HG03039 (cell line): ENCODE results near the gene RHCE.
"Not testable (repeated sequence)": the region's sequence is repeated elsewhere in the genome, so short reads cannot be mapped to it uniquely, and the experiment has no call there.

Experiments used
- ATAC-seq: cut with Tn5 transposase; IDR thresholded peaks from one replicate; pipeline ENCODE4 v1.9.1; 2021; ENCODE audit warnings: mild to moderate bottlenecking, moderate library complexity; ENCODE audit not compliant: unreplicated experiment

The RHCE gene

GRCh38 chr1:25433389-25434186 lies 13.0 kb upstream of the RHCE start:
- ATAC-seq = no peak

DNA sequence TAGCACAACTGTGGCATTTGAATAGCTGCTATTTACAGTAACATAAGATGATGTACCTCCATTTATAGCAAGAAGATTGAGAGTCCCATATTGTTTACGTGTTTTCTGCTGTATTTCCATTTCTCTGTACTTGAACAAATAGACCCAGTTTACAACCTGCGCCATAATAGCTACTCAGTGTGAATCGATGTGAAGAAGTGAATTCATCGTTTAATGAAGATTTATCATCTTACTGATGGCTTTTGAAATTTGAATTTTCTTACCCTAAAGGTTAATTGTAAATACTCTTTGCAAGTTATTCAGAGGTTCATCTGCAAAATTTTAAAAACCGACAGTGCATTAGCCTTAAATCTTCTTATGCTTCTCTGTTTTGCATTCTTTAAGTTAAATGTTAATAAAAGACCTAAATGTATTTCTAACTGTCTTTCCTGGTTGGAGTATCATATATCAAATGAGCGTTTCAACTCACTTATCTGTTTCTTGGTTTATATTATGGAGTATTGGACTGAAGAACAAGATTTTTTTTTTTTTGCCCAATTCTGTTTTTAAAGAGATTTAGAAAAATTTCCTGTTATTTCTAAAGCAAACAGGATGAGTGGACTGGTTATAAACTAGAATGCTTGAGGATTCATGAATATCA lies 12.2 kb upstream of the RHCE start:
- ATAC-seq = no peak

DNA sequence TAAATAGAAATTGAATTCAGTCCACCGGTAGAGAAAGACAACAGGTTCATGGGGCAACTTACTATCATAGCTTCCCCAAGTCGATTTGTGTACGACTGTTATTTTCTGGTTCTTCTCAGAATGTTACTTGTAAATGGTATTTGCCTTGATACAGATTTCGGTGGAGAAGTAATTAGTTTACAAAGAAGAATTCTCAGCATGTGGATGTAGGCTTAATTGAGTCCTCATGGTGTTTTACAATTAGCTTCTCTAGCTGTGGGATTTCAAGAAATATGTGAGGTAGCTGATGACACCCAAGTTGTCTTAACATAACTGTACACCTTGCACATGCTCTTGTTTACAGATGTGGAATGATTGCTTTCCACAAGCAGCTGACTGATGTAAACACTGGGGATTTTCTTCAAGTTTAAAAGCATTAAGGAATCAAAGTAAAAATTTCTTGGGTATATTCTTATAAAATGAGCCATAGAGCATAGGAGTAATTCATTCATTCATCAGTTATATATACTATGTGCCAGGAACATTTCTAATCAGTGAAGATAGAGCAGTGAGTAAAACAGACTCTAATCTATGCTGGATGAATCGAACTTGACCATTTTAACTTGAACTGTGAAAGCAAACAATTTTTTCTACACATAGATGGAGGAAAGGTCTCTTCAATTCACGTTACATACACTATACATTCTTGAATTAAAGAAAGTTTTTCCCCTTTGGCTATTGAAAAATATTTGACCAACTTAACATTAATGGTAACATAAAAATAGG lies 11.5 kb upstream of the RHCE start:
- no peak for ATAC-seq

DNA sequence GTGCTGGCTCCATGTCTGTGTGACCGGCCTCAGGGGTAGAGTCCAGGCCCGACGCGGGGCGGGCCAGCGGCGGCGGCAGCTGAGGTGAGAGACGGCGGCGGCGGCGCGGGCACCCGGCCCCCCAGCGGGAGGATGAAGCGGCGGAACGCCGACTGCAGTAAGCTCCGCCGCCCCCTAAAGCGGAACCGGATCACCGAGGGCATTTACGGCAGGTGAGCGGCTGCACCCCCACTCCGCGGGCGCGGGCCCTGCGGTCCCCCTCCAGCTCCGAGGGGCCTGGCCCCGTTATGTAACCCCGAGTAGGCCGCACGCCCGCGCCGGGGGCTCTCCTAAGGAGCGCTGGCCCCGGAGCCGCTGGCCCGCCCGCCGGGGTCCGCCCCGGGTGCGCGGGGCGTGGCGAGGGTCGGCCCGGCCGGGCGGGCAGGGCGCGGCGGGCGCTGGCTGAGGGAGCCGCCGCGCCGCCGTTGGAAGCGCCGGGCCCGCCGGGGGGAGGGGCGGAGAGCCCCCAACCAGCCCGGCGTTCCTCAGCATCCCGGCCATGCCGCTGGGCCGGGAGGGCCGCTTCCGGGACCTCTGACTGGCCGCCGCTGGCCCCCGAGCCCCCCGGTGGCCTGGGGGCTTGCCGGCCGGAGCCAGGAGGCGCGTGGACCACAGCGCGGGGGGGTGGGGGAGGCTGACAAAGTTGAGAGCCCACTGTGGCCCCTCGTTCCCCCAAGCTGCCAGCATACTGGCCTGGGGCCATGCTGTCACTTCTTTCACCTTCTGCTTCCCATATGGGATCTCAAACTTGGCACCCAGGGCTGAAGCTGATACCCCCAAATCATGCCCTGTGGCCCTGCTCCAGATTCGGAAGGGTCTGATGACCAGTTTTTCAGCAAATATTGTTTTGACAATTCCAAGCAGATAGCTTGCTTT lies 10.6 kb upstream of the RHCE start:
- peak; percentile 16 for ATAC-seq

GRCh38 chr1:25430073-25430966 lies 9.7 kb upstream of the RHCE start, which contains the start of gene MACO1:
MACO1 (plus strand) TSS chr1:25430897; CDS start chr1:25431099, 202 bp downstream.
- peak; percentile 76 for ATAC-seq

DNA sequence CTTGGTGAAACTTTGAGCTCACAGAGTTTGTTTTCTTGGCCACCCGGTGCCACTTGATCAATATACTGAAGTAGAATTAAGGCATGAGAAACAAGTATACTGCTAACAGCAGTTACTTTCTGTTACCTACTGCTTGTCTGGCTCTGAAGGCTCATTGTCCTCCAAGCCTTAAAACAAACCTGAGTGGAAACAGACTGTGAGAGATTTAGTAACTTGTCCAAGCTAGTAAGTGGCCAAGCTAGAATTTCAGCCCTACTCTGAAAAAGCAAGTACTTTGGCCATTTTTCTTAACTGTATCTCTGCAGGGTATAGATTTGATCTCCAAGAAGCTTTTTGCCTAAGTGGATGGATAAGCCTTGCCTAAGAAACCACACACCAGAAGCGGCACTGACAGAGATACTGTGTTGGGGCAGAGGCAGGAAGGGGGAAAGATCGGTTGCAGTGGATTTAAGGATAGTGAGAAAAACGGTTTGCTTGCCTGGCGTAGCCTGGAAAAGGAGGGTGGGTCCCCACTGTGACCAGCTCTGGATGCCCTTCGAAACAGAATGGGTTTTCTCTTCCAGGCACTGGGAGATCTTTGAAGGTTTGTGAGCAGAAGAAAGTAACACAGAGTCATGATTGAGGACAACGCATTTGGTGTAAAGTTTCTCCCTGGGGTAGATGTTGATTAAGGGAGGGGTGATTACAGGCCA lies 8.0 kb upstream of the RHCE start:
- no peak for ATAC-seq

GRCh38 chr1:25427696-25428095 lies 7.1 kb upstream of the RHCE start:
- ATAC-seq = no peak

DNA sequence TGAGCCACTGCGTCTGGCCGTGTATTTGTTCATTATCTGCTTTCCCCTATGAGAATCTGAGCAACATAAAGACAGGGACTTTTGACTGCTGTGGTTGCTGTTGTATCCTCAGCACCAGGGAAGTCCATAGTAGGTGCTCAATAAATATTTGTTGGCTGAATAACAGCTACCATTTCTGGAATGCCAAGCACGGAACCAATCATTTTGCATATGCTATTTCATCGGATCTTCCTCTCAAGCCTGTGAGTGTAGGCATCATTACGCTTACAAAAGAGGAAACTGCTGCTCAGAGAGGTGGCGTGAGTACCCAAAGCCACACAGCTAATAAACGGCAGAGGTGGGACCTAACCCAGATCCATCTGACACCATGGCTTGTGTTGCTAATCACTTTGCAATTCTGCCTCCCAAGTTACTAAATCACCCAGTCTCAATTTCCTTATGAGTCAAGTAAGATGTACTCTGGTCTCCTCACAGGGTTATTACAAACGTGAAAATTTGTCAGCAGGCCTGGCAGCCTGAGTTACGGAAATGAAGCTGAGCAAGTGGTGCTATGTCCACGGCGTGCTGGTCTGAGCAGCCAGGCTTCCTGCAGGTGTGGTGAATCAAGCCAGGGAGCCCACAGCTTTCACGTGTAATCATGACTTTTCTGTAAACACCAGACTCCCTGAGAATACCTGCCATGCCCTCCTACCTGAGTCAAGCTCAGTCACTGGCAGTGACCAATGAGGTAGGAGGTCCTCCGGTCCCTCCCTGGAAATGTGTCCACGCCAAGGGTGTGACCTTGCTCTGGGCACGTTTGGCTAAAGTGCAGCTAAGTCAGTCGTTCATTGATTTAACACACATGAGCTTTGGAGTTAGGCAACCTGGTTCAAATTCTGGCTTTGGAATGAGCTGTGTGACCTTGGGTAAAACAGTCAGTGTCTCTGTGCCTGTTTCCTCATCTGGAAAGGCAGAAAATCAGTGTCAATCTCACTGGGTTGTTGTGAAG lies 4.8 kb upstream of the RHCE start:
- no peak for ATAC-seq

- ATAC-seq = not testable (repeated sequence)
Observed at GRCh38 chr1:25423206-25423605, 2.6 kb upstream of the RHCE start.

DNA sequence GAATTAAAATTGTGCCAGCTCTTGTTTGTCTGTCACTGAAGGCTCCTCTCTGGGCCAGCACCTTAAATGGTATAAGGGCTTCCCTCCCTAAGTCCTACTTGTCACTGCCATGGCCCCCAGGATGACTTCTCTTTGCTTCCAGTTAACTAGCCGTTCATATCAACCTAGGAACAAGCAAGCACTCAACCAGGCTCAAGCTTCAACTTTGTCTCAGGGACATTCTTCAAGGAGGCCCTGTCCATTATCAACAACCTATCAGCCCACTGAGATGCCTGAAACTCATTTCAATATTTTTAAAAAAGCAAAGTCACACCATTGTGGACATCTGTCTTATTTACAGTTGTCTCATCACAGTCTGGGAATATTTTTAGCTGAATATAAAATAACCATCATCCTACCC lies 1.3 kb downstream of the RHCE start:
- ATAC-seq = not testable (repeated sequence)

DNA sequence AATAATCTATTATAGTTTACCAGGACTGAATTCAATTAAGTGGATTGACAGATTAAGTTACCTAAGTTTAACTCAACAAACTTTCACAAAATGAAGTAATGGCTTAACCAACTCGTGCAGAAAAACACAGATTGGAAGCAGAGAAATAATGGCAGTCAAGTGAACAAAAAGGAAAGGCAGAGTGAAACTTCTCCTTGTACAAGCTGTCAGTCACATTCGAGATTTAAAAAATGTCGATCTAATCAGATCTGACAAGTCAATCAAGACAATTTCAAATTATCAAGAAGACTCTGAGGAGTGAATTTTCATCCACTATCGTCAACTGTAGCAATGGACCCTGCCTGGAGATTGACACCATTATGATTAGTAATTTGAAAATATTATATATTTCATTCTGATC lies 3.3 kb downstream of the RHCE start:
- not testable (repeated sequence) for ATAC-seq

DNA sequence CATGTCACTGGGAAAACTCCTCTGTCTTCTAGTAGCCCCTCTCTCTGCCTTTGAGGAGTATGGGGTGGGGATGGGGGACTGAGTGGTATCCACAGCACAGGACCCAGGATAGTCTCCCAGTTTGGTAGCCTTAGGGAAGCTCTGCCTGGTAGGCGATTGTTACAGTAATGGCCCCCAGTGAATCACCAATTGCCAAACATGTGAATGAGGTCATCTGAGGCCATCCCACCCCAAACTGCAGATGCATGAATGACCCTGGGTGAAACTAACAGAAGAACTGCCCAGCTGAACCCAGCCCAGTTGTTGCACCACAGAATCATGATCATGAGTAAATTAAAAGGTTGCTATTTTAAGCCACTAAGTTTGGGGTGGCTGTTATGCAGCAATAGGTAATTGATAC lies 6.0 kb downstream of the RHCE start:
- not testable (repeated sequence) for ATAC-seq

- ATAC-seq = not testable (repeated sequence)
Observed at GRCh38 chr1:25414157-25414556, 6.5 kb downstream of the RHCE start.

DNA sequence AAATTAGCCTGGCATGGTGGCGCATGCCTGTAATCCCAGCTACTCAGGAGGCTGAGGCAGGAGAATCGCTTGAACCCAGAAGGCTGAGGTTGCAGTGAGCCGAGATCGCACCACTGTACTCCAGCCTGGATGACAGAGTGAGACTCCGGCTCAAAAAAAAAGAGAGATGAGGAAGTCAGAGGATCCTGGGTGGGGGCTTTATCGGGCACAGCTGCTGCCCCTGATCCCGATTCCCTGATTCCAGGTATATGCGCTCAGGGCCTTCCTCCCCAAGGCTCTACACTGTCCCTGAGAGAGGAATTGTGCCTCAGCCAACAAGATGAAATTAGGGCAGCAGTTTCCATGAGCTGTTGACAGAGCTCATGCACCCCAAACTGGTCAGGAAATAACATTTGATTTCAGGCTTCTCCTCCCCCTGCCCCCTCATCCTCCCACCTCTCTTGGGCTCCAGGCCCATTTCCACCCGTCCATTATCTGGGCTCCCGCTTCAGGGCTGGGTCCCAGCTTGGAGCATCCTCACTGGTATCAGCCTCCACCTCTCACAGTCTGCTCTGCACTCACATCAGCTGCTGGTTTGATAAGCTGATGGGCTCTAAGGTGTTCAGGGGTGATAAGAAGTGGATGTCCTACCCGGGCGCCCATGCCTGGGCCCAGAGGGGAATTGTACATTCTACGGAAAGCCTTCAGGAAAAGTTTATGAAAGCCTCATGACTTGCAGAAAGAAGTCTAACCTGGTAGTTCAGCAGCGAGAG lies 7.6 kb downstream of the RHCE start:
- not testable (repeated sequence) for ATAC-seq

DNA sequence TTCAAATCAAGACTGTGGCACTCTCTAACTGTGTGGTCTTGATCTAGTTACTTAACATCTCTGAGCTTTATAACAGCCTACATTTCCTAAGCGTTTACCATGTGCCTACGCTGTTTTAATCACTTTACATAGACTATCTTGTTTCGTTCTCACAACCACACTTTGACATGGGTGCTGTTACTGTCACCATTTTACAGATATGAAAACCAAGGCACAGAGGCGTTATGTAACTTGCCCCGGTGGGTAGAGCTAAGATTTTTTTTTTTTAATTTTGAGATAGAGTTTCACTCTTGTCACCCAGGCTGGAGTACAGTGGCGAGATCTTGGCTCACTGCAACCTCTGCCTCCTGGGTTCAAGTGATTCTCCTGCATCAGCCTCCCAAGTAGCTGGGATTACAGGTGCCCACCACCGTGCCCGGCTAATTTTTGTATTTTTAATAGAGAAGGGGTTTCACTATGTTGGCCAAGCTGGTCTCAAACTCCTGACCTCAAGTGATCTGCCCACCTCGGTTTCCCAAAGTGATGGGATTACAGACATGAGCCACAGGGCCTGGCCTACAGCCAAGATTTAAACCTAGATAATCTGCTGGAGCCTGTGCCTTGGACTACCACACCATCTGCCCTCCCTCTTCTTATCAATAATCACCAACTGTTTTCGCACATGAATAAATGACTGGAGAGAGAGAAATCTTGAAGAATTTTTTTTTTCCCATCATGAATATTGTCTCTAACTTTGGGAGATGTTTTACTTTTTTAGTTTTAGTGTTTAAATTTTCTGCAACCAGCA lies 10.8 kb downstream of the RHCE start:
- ATAC-seq = not testable (repeated sequence)

DNA sequence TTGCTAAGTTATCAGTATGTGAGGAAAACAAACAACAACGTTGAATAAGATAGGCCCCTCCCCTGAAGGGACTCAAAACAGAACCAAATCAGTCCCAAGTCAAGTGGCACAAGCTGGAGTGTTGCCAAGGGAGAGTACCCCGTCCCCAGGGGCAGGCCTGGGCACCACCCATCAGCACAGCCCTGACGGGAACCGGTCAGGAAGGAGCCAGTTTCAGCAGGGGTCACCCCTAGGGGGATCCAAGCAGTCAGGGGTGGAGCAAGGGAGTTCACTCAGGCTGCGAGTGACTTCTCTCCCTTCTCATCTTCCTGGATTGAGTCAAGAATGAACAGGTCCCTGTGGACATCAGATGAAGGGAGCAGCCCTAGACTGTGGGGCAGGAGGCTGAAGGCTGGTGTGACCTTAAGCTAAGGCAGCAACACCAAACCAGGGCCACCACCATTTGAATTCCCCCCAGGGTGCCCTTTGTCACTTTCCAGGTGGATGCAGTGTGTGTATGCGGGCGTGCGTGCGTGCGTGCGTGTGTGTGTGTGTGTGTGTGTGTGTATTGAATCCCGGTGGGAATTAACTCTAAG lies 14.8 kb downstream of the RHCE start:
- not testable (repeated sequence) for ATAC-seq
